GM18511 (cell line): ENCODE results near the gene GNAO1.
"Not testable (repeated sequence)": the region's sequence is repeated elsewhere in the genome, so short reads cannot be mapped to it uniquely, and the experiment has no call there.

Source experiments
- ATAC-seq: cut with Tn5 transposase; IDR thresholded peaks from one replicate; pipeline ENCODE4 v1.9.1; 2021; ENCODE audit warnings: mild to moderate bottlenecking, moderate library complexity; ENCODE audit not compliant: unreplicated experiment

The GNAO1 gene

GRCh38 chr16:56379044-56379443 lies 187.8 kb downstream of the GNAO1 start:
- not testable (repeated sequence) for ATAC-seq

GRCh38 chr16:56380778-56381485 lies 189.6 kb downstream of the GNAO1 start:
- not testable (repeated sequence) for ATAC-seq

- no peak for ATAC-seq
Measured at GRCh38 chr16:56382459-56382858, 191.2 kb downstream of the GNAO1 start.

- no peak for ATAC-seq
Measured at GRCh38 chr16:56382901-56383355, 191.6 kb downstream of the GNAO1 start.

- ATAC-seq: no peak
Measured at GRCh38 chr16:56384074-56384721, 192.9 kb downstream of the GNAO1 start.

- no peak for ATAC-seq
Measured at GRCh38 chr16:56387396-56387795, 196.1 kb downstream of the GNAO1 start.

GRCh38 chr16:56388209-56388608 lies 196.9 kb downstream of the GNAO1 start:
- ATAC-seq: no peak

- ATAC-seq: no peak
Measured at GRCh38 chr16:56389554-56389953, 198.3 kb downstream of the GNAO1 start.

GRCh38 chr16:56396724-56397123 lies 205.4 kb downstream of the GNAO1 start:
- not testable (repeated sequence) for ATAC-seq

GRCh38 chr16:56399047-56399446 lies 207.8 kb downstream of the GNAO1 start:
- ATAC-seq: no peak

- ATAC-seq: no peak
Measured at GRCh38 chr16:56399486-56399885, 208.2 kb downstream of the GNAO1 start.

- ATAC-seq: no peak
Measured at GRCh38 chr16:56400458-56400857, 209.2 kb downstream of the GNAO1 start.

- ATAC-seq: no peak
Measured at GRCh38 chr16:56401482-56401881, 210.2 kb downstream of the GNAO1 start.

GRCh38 chr16:56405977-56406672 lies 214.8 kb downstream of the GNAO1 start:
- no peak for ATAC-seq
